Endometrial microvascular endothelial cells (primary cell): ENCODE data around the gene LRRC38. TPM values are rescaled to one million over a fixed set of nuclear protein-coding genes. Genes with fewer than 3 reads are reported as not detected.
"Not testable (repeated sequence)": the region's sequence is repeated elsewhere in the genome, so short reads cannot be mapped to it uniquely, and the experiment has no call there.

Experiments
- in situ Hi-C: cut with HindIII; loops from 2 replicates; pipeline ENCODE4 v1.10.0; 2017; ENCODE audit warnings: low sequenced_read_pairs, low pct_unique_long_range_greater_than_20kb; ENCODE audit errors: inconsistent ontology term
- total RNA-seq: library from RNA; depleted of rRNA; stranded (reverse); fragments of >200 nt; gene quantifications from one replicate; pipeline ENCODE4 v1.2.3, GENCODE V29; 2015; ENCODE audit errors: inconsistent ontology term

LRRC38 gene
- total RNA-seq, 1 donor from 2014 or later, result not detected

DNA sequence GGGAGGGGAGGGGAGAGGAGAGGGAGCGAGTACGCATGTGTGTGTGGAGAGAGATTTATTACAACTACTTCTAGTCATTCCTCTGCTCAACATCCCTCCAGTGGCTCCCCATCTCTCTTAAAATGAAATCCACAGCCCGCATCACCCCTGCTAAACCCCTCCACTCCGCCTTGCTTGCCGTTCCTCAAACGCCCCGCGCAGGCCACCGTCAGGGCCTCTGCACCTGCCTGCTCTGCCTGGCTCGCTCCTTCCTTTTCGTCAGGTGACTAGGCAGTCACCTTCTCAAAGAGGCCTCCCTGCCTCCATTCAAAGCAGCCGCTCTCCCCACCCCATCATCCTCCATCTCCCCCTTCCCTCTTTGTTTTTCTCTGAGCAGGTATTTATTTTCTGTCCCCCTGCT, 29.9 kb downstream of the LRRC38 start:
- in situ Hi-C loops, result no loop called here

DNA sequence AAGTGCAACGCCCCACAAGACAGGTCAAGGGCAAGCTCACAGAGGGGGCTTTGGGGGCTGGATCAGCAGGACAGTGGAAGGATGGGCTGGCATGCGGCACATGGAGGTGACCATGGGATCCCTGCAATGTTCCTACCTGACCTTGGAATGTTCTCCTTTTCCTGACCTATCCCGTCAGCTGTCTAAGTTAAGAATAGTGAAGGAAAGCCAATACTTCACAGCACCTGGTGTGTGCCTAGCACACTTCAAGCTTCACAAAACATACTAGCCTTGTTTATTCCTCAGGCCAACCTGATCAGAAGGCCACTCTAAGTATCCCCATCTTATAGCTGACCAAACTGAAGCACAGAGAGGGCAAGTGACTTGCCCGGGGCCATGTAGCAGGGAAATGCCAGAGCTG, 31.2 kb downstream of the LRRC38 start:
- in situ Hi-C loops, result no loop called here

DNA sequence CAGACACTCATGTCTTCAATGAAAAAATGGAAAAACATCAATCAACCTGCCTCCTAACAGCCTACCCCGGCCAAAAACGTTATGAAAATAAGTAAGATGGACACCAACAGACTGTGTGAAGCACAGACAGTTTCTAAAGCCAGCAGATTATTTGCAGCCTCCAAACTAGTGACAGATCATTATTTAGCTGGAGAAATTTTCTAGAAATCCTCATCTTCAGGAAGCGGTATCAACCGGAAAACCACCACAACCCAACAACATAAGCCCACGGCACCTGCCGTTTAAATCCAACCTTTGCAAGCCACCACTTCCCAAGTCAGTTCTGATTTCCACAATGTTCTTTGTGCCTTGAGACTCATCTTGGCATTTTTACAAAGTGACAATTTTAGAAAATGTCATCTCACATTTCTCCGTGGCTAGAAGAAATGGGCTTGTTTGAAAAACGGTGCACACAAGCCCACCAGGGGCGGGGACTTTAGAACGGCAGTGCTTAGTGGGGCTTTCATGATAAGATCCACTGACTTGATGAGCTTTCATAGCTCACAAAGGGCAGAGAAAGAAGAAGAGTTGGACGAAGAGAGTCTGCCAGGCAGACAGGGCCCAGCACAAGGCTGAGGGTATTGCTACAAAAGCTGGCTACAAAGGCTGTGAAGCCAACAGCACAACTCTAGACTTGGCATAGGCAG, 34.5 kb downstream of the LRRC38 start:
- in situ Hi-C loops, result no loop called here

DNA sequence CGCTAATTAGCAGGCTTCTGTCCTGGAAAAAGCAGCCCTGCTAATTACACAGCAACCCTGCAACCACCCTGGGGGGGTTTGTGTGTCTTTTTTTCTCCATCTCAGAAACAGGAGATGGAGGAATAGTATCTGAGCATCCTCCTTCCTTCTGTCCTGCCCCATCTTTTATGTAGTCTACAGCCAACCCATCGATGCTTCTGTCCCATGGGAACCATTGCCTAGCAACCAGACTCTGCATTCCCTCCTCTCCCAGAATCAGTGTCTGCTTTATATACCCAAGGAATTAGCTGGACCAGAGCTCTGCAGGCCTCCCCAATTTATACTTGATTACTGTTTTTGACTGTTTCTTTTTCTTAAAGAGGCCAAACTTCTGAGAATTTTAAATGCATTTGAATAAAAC, 35.1 kb downstream of the LRRC38 start:
- in situ Hi-C loops, result no loop called here

DNA sequence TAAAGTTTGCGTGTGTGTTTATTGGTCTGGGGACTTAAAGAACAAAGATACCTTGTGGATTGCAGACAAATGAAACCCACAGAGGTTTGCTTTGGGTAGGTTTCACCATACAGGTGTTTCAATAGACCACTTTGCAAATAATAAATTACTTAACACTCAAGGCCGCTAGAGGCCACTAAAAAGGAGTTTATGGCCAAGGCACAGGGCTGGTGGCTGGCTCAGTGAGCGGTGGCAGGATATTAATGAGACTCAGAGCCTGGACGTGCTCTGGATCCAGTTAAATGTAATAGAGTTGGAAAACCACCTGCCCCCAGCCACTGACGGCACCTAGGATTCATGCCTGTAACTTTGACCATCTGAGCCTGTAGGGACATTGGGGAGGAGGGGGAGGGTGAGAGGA, 44.5 kb downstream of the LRRC38 start:
- in situ Hi-C loops, result no loop called here

DNA sequence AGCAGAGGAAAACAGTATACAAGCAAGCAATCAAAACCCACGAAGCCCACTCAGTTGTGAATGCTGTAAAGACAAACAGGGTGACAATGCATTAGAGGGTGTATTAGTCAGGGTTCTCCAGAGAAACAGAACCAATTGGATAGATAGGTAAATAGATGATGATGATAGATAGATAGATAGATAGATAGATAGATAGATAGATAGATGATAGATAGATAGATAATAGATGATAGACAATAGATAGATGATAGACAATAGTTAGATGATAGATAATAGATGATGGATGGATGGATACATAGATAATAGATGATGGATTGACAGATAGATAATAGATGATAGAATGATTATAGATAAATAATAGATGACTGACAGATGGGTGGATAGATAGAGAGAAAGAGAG, 48.3 kb downstream of the LRRC38 start:
- in situ Hi-C loops, result no loop called here

DNA sequence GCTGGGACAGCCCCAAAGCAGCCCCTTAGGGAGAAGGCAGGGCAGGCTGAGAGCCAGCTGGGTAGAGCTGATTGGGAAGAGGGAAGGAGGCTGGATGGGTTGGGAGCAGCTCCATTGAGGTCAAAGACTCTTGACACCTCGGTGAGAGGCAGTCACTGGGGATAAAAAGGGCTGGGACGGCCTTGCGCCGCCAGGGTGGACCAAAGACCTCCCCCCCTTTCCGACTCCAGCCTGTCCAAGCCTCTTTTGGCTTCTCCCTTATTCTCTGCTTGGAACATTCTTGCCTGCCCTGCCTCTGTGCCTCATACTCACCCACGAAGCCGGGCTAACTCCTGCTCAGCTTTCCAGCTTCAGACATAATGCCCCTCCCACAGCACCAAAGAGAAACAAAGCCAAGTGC, 51.1 kb downstream of the LRRC38 start:
- in situ Hi-C loops, result no loop called here

DNA sequence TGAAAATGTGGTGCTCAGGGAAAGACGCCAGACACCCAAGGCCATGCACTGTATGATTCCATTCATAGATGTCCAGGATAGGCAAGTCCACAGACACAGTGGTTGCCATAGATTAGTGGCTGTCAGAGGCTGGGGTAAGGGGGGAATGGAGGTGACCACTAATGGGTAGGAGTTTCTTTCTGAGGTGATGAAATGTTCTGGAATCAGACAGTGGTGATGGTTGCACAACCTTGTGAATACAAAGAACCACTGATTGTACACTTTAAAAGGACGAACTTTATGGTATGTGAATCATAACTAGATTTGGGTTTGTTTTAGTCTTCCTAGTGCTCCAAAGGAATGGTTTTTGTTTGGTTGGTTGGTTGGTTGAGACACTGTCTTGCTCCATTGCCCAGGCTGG, 51.8 kb downstream of the LRRC38 start:
- in situ Hi-C loops, result no loop called here

DNA sequence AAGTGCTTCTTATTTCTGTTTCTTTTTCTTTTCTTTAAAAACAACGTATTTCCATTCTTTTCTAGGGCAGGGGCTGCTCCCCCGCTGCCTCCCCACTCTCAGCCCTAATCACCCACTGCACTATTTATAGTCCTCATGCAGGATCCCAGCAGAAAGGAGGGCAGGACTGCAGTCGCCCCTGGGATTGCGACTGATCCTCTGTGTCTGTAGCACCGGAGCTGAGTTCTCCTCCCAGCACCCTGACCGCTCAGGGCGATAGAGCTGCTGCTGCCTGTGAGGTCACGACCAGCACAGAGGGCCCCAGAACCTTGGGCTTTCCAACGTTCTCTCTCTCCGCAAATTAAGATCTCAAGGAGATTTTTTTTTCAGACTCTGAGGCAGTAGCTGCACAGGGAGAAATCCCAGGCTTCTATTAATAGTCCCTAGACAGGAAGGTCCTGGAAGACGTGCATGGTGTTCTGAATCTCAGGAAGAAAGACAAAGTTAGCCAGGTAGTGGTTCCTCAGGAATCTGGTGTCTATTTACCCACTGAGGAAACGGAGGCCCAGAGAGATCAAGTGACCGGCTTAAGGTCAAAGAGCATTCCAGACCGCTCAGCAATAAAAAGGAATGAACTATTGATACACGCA, 56.8 kb downstream of the LRRC38 start:
- in situ Hi-C loops, result no loop called here

DNA sequence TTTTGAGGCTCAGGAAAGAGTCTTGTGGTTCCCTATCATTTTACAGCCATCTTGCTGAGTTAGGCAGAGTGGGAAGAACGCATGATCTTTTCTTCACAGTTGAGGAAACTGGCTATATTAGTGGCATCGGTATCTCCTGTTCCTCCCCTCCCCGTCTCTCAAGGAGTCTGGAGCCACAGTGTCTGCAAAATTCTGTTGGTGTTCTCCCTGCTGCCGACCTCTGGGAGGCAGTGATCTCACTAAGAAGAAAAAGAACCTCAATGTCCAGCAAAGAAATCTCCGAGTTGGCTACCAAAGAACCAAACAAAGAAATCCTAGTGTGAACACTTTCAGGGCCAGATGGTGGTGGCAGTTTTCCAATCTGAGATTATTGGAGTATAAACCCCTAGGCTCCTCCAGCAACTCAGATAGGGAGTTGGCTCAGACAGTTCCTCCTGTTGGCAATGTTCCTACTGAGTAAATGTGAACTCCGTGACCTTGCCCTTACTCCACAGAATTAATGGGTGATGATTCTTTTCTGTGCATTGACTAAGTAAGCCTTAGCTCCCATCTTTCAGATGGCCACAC, 62.3 kb downstream of the LRRC38 start:
- in situ Hi-C loops, result no loop called here

DNA sequence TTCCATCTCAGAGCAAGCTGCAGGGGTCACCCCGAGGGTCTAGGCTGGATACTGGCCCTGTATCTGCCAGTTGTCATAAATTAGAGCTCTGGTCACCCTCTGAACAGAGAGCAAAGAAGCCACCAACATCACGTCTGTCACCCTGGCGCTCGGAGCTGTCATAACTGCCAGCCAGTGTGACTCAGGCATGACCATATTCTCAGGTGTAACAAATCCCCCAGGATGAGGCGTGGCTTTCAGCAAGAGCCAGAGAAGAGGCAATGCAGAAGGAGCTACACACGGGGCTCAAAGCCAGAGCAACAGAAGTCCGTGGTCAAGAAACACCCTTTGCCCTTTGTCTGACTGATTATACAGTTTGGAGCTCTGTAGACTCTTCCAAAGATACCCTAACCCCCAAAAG, 63.6 kb downstream of the LRRC38 start:
- in situ Hi-C loops, result no loop called here

DNA sequence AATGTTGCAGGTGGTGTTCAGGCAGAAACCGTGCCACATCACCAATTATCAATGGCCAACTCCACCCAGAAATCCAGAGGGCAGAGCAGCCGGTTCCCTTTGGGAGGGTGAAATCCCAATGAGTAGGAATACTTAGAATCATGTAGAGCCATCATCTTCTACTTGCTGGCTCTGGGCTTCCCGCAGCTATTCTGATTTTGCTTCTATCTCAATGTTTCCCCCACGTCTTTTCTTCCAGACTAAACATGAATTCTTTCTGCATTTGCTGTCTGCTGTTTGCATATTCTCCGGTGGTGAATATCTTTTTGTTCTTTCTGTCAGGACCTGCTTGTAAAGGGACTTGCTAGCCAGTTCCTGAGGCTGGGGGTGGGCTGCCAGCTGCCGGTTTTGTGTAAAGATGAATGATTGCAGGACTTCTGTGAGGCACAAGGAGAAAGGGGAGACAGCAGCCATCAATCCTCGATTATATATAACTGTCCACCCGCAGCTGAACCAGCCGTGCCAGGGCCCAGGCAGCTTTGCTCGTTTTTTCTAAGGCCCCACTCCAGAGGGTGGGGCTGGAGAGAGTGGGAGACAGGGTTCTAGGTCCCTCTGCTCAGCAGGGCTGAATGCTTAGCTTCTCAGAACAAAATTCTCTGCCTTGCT, 70.3 kb downstream of the LRRC38 start:
- in situ Hi-C loops, result no loop called here

DNA sequence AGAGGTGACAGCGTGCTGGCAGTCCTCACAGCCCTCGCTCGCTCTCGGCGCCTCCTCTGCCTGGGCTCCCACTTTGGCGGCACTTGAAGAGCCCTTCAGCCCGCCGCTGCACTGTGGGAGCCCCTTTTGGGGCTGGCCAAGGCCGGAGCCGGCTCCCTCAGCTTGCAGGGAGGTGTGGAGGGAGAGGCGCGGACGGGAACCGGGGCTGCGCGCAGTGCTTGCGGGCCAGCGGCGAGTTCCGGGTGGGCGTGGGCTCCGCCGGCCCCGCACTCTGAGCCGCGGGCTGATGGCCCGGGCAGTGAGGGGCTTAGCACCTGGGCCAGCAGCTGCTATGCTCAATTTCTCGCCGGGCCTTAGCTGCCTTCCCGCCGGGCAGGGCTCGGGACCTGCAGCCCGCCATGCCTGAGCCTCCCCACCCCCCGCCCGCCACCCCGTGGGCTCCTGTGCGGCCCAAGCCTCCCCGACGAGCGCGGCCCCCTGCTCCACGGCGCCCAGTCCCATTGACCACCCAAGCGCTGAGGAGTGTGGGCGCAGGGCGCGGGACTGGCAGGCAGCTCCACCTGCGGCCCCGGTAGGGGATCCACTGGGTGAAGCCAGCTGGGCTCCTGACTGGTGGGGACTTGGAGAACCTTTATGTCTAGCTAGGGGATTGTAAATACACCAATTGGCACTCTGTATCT, 74.6 kb downstream of the LRRC38 start:
- in situ Hi-C loops, result not testable (repeated sequence)

DNA sequence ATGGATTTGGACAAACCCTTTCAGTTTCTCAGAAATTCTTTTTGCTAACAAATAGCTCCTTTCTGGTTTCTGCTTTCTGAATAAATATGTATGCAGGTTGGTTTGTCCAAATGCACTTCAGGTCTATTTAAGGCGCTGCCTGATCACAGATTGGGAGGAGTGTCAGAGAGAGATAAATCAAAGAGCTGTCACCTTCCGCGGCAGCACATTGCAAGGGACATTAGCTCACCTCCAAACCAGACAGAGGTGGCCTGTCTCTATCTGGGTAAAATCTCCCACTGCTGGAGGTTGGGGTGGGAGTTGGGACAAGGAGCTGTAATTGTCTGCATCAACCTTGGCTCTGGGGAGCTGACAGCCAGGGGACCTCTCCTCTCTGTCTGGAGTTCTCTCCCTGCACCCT, 78.3 kb downstream of the LRRC38 start:
- in situ Hi-C loops, result no loop called here

DNA sequence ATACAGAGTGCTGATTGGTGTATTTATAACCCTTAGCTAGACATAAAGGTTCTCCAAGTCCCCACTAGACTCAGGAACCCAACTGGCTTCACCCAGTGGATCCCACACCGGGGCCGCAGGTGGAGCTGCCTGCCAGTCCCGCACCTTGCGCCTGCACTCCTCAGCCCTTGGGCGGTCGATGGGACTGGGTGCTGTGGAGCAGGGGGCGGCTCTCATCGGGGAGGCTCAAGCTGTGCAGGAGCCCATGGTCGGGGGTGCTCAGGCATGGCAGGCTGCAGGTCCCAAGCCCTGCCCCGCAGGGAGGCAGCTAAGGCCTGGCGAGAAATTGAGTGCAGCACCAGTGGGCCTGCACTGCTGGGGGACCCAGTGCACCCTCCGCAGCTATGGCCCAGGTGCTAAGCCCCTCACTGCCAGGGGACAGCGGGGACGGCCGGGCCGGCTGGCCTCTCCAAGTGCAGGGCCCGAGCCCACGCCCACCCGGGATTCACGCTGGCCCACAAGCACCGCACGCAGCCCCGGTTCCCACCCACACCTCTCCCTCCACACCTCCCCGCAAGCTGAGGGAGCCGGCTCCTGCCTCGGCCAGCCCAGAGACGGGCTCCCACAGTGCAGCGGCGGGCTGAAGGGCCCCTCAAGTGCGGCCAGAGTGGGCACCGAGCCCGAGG, 80.0 kb downstream of the LRRC38 start:
- in situ Hi-C loops, result not testable (repeated sequence)

DNA sequence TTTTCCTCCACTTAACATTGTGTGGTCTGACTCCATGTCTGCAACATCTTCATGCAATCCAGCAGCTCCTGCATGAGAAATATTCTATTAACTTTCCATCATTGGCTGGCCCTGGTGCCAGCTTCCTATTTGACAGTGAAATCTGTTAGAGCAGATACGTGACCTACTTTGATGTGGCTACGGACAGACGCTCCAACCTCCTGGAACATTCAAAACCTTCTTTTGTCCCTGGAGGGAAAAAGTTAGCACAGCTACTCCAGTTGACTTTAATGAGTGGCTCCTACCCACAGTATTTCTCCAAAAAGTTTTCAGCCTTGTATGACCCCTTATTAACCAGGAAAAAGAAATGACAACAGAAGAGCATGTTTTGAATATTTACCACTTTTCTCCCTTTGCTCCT, 81.6 kb downstream of the LRRC38 start:
- in situ Hi-C loops, result no loop called here

DNA sequence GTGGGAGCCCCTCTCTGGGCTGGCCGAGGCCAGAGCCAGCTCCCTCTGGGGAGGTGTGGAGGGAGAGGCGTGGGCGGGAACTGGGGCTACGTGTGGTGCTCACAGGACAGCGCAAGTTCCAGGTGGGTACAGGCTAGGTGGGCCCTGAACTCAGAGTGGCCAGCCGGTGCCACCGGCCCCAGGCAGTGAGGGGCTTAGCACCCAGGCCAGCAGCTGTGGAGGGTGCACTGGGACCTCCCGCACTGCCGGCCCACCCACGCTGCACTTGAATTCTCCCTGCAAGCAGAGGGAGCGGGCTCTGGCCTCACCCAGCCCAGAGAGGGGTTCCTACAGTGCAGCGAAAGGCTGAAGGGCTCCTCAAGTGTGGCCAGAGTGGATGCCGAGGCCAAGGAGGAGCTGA, 83.3 kb downstream of the LRRC38 start:
- in situ Hi-C loops, result no loop called here
